ENCODE results near the gene PCDHB5. TPM values are rescaled to one million over a fixed set of nuclear protein-coding genes. Genes with fewer than 3 reads are reported as not detected.
"Not testable (repeated sequence)": the region's sequence is repeated elsewhere in the genome, so short reads cannot be mapped to it uniquely, and the experiment has no call there.

The PCDHB5 gene
- total and polyA plus RNA-seq, 4 donors = 5.9 to 10.6 (median 7.3) TPM

DNA sequence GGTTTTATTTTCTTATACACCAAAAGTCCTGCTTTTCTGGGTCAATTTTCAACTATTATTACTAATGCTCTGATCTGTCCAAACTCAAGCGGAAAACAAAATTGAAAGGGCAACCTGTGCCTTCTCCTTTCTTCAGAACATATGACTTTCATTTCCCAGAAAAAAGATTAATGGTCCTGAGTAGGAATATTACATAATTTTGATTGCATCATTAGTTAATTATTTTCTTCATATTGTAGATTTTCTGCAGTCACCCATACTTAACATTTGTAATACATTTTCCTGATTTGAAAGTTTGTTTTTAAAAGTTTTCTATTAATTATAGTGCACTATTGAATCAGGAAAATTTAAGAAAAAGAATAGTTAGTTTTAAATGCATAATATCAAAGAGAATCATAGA is 40.9 kb downstream of the PCDHB5 start:
- Histone ChIP-seq H3K27me3 (ENCODE audit: control insufficient read depth, insufficient read depth, low read length) (peaks cover 2% of the 10 kb centered on the region), H3K4me1 (ENCODE audit: control insufficient read depth, insufficient read depth, low read length) (no peaks in the 10 kb centered on the region), H3K27ac (ENCODE audit: low read depth, low read length) (no peak overlapping the region), H3K36me3 (ENCODE audit: control insufficient read depth, insufficient read depth, low read length) (no peaks in the 10 kb centered on the region), H3K9me3 (ENCODE audit: control insufficient read depth, insufficient read depth, low read length) (no peaks in the 10 kb centered on the region), H3K4me3 (ENCODE audit: low read depth, low read length) (no peak overlapping the region)
- no CpG with 5 or more reads among the region's 1 CpG for WGBS (ENCODE audit: insufficient coverage)
- DNase-seq (ENCODE audit: low read depth in 4 of 6, low spot score in 6 of 6) = no peak

DNA sequence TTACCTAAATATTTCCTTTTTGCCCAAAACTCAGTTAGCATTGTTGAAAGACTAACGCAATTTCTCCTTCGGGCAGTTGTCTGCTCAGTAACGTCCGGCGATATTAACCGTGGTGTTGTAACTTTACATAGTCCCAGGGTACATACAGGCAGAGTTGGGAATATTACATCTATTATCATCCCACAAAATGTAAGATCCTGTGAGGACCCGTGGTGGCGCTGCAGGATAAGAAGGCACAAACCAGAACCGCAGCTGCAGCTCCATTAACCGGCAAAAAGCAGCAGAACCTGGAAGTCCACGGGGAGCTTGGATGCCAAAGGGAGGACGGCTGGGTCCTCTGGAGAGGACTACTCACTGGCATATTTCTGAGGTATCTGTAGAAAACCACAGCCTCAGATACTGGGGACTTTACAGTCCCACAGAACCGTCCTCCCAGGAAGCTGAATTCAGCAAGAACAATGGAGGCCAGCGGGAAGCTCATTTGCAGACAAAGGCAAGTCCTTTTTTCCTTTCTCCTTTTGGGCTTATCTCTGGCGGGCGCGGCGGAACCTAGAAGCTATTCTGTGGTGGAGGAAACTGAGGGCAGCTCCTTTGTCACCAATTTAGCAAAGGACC is 42.7 kb downstream of the PCDHB5 start, which contains the start of gene PCDHB8:
PCDHB8 (plus strand) TSS at position 214 of the 615 bp plus-strand sequence; CDS start at position 459, 245 bp downstream.
- H3K4me3 ChIP-seq (ENCODE audit: low read depth, low read length); H3K27ac ChIP-seq (ENCODE audit: low read depth, low read length); H3K36me3 ChIP-seq (ENCODE audit: control insufficient read depth, insufficient read depth, low read length); H3K4me1 ChIP-seq (ENCODE audit: control insufficient read depth, insufficient read depth, low read length); H3K9me3 ChIP-seq (ENCODE audit: control insufficient read depth, insufficient read depth, low read length); H3K27me3 ChIP-seq (ENCODE audit: control insufficient read depth, insufficient read depth, low read length); DNase-seq (ENCODE audit: low read depth in 4 of 6, low spot score in 6 of 6): not testable (repeated sequence)
- WGBS (ENCODE audit: insufficient coverage) = no CpG with 5 or more reads among the region's 18 CpGs

DNA sequence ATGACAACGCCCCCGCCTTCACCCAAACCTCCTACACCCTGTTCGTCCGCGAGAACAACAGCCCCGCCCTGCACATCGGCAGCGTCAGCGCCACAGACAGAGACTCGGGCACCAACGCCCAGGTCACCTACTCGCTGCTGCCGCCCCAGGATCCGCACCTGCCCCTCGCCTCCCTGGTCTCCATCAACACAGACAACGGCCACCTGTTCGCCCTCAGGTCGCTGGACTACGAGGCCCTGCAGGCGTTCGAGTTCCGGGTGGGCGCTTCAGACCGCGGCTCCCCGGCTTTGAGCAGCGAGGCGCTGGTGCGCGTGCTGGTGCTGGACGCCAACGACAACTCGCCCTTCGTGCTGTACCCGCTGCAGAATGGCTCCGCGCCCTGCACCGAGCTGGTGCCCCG is 44.4 kb downstream of the PCDHB5 start:
- not testable (repeated sequence) for H3K27ac ChIP-seq (ENCODE audit: low read depth, low read length); DNase-seq (ENCODE audit: low read depth in 4 of 6, low spot score in 6 of 6); H3K4me3 ChIP-seq (ENCODE audit: low read depth, low read length); H3K27me3 ChIP-seq (ENCODE audit: control insufficient read depth, insufficient read depth, low read length); H3K4me1 ChIP-seq (ENCODE audit: control insufficient read depth, insufficient read depth, low read length); H3K36me3 ChIP-seq (ENCODE audit: control insufficient read depth, insufficient read depth, low read length); H3K9me3 ChIP-seq (ENCODE audit: control insufficient read depth, insufficient read depth, low read length)
- WGBS (ENCODE audit: insufficient coverage) = 25% methylated on average over 13 of the region's 39 CpGs

DNA sequence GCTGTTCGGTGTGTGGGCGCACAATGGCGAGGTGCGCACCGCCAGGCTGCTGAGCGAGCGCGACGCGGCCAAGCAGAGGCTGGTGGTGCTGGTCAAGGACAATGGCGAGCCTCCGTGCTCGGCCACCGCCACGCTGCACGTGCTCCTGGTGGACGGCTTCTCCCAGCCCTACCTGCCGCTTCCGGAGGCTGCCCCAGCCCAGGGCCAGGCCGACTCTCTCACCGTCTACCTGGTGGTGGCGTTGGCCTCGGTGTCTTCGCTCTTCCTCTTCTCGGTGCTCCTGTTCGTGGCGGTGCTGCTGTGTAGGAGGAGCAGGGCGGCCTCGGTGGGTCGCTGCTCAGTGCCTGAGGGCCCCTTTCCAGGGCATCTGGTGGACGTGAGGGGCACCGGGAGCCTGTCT is 44.9 kb downstream of the PCDHB5 start:
- H3K27ac ChIP-seq (ENCODE audit: low read depth, low read length); H3K4me3 ChIP-seq (ENCODE audit: low read depth, low read length); H3K4me1 ChIP-seq (ENCODE audit: control insufficient read depth, insufficient read depth, low read length); DNase-seq (ENCODE audit: low read depth in 4 of 6, low spot score in 6 of 6); H3K36me3 ChIP-seq (ENCODE audit: control insufficient read depth, insufficient read depth, low read length); H3K9me3 ChIP-seq (ENCODE audit: control insufficient read depth, insufficient read depth, low read length); H3K27me3 ChIP-seq (ENCODE audit: control insufficient read depth, insufficient read depth, low read length): not testable (repeated sequence)
- 19% methylated on average over 25 of the region's 32 CpGs for WGBS (ENCODE audit: insufficient coverage)

DNA sequence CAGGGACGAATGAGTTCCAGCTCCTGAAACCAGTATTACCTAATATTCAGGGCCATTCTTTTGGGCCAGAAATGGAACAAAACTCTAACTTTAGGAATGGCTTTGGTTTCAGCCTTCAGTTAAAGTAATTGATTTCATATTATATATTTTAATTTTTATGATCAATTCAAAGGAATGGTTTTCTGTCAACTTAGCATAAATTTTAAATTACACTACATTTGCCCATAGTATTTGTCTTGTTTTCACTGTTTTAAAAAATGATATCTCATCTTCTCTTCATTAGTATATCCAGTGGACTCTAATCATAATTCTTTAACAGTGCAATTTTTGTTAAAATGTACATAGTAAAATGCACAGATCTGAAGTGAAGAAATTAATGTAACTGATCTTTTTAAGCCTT is 45.3 kb downstream of the PCDHB5 start:
- WGBS (ENCODE audit: insufficient coverage) = 60% methylated on average over 1 of the region's 1 CpG
- no peaks in the 10 kb centered on the region for H3K27me3 ChIP-seq (ENCODE audit: control insufficient read depth, insufficient read depth, low read length)

DNA sequence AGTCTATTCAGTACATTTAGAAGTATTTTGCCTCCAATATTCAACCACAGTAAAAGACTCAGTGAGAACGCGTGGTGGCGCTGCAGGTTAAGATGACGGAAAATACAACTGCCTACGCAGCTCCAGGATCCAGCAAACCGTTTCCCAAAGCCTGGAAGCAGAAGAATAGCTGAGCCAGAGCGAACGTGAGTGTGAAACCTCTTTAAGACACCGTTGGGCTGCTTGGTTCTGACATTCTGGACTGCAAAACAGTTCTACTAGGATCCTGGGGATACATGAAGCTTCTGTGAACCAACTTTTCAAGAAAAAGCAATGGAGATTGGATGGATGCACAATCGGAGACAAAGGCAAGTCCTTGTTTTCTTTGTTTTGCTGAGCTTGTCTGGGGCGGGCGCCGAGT is 47.2 kb downstream of the PCDHB5 start, which contains the start of gene PCDHB16:
PCDHB16 (plus strand) TSS at position 140 of the 400 bp plus-strand sequence; CDS start at position 313, 173 bp downstream.
- Histone ChIP-seq H3K4me3 (ENCODE audit: low read depth, low read length) (peak within 1 kb of the TSS; percentile 2), H3K9me3 (ENCODE audit: control insufficient read depth, insufficient read depth, low read length) (peaks cover 3% of the 10 kb centered on the region), H3K27ac (ENCODE audit: low read depth, low read length) (no peak within 1 kb of the TSS), H3K4me1 (ENCODE audit: control insufficient read depth, insufficient read depth, low read length) (no peaks in the 10 kb centered on the region), H3K27me3 (ENCODE audit: control insufficient read depth, insufficient read depth, low read length) (no peaks in the 10 kb centered on the region), H3K36me3 (ENCODE audit: control insufficient read depth, insufficient read depth, low read length) (no peaks in the 10 kb centered on the region)
- DNase-seq (ENCODE audit: low read depth in 4 of 6, low spot score in 6 of 6) = peak in 2 of 6 donors; percentile 64 to 67
- WGBS (ENCODE audit: insufficient coverage) = 10% methylated on average over 13 of the region's 13 CpGs

More for the DNA sequence above, 45.3 kb downstream of the PCDHB5 start:
- H3K9me3 ChIP-seq (ENCODE audit: control insufficient read depth, insufficient read depth, low read length) = peaks cover 2% of the 10 kb centered on the region
- no peak overlapping the region for H3K27ac ChIP-seq (ENCODE audit: low read depth, low read length)
- no peak for DNase-seq (ENCODE audit: low read depth in 4 of 6, low spot score in 6 of 6)
- no peaks in the 10 kb centered on the region for H3K4me1 ChIP-seq (ENCODE audit: control insufficient read depth, insufficient read depth, low read length)
- H3K36me3 ChIP-seq (ENCODE audit: control insufficient read depth, insufficient read depth, low read length) = no peaks in the 10 kb centered on the region
- no peak overlapping the region for H3K4me3 ChIP-seq (ENCODE audit: low read depth, low read length)

DNA sequence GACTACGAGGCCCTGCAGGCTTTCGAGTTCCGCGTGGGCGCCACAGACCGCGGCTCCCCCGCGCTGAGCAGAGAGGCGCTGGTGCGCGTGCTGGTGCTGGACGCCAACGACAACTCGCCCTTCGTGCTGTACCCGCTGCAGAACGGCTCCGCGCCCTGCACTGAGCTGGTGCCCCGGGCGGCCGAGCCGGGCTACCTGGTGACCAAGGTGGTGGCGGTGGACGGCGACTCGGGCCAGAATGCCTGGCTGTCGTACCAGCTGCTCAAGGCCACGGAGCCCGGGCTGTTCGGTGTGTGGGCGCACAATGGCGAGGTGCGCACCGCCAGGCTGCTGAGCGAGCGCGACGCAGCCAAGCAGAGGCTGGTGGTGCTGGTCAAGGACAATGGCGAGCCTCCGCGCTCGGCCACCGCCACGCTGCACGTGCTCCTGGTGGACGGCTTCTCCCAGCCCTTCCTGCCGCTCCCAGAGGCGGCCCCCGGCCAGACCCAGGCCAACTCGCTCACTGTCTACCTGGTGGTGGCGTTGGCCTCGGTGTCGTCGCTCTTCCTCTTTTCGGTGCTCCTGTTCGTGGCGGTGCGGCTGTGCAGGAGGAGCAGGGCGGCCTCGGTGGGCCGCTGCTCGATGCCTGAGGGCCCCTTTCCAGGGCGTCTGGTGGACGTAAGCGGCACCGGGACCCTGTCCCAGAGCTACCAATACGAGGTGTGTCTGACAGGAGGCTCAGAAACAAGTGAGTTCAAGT is 49.3 kb downstream of the PCDHB5 start:
- not testable (repeated sequence) for H3K4me3 ChIP-seq (ENCODE audit: low read depth, low read length); H3K27ac ChIP-seq (ENCODE audit: low read depth, low read length); DNase-seq (ENCODE audit: low read depth in 4 of 6, low spot score in 6 of 6); H3K4me1 ChIP-seq (ENCODE audit: control insufficient read depth, insufficient read depth, low read length); H3K27me3 ChIP-seq (ENCODE audit: control insufficient read depth, insufficient read depth, low read length); H3K9me3 ChIP-seq (ENCODE audit: control insufficient read depth, insufficient read depth, low read length); H3K36me3 ChIP-seq (ENCODE audit: control insufficient read depth, insufficient read depth, low read length)
- WGBS (ENCODE audit: insufficient coverage) = 22% methylated on average over 32 of the region's 69 CpGs

DNA sequence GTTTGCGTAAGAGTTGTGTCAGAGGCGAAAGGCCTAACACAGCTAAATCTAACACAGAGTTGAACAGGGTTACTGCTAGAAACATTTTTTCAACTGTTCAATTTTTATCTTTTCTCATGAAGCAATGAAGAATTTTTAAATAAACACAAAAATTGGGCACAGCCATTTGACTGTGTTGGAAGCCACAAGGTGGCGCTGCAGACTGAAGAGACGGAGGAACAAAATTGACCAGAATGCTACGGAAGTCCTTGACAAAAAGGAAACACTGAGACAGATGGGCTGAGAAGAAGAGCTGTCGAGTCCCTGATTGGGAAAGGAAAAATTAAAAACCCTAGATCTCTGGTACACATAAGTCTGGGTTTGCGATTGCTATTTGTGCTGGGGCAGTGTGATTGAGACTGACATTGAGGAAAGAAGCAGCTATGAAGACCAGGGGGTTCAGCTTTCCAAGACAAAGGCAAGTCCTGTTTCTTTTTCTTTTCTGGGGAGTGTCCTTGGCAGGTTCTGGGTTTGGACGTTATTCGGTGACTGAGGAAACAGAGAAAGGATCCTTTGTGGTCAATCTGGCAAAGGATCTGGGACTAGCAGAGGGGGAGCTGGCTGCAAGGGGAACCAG is 52.0 kb downstream of the PCDHB5 start, which contains the start of gene PCDHB9:
PCDHB9 (plus strand) TSS at position 265 of the 616 bp plus-strand sequence; CDS start at position 423, 158 bp downstream.
- Histone ChIP-seq H3K27me3 (ENCODE audit: control insufficient read depth, insufficient read depth, low read length) (no peaks in the 10 kb centered on the region), H3K4me3 (ENCODE audit: low read depth, low read length) (no peak within 1 kb of the TSS), H3K36me3 (ENCODE audit: control insufficient read depth, insufficient read depth, low read length) (no peaks in the 10 kb centered on the region), H3K4me1 (ENCODE audit: control insufficient read depth, insufficient read depth, low read length) (no peaks in the 10 kb centered on the region), H3K9me3 (ENCODE audit: control insufficient read depth, insufficient read depth, low read length) (peaks cover 5% of the 10 kb centered on the region), H3K27ac (ENCODE audit: low read depth, low read length) (no peak within 1 kb of the TSS)
- 19% methylated on average over 6 of the region's 9 CpGs for WGBS (ENCODE audit: insufficient coverage)
- peak in 2 of 6 donors; percentile 39 to 50 for DNase-seq (ENCODE audit: low read depth in 4 of 6, low spot score in 6 of 6)

Data from spinal cord (tissue), 10 donors.